Measurements from ENCODE around the gene XRCC3. TPM values are rescaled to one million over a fixed set of nuclear protein-coding genes. Genes with fewer than 3 reads are reported as not detected.

XRCC3 gene
- total RNA-seq, 1 donor from 2014 or later, result 6.9 TPM

GRCh38 chr14:103659631-103660030 is 55.6 kb downstream of the XRCC3 start:
- no peak for DNase-seq (ENCODE audit: extremely low spot score in 2 of 2)
- intact Hi-C loops (cut with DNase I), result no loop called here
- Histone ChIP-seq H3K36me3 (peaks cover 0 to 94% of the 10 kb centered on the region in 2 donors), H3K4me3 (no peak overlapping the region), H3K27me3 (no peaks in the 10 kb centered on the region), H3K4me1 (no peaks in the 10 kb centered on the region), H3K27ac (no peak overlapping the region), H3K9me3 (no peaks in the 10 kb centered on the region)
- TF ChIP-seq POLR2A (IDR thresholded peaks at IDR 0.05) (no peak), POLR2AphosphoS5 (IDR thresholded peaks at IDR 0.05; ENCODE audit: insufficient read depth in 1 of 2, low read depth in 1 of 2) (no peak), CTCF (IDR thresholded peaks at IDR 0.05) (no peak)

- Histone ChIP-seq H3K36me3 (peaks cover 0 to 78% of the 10 kb centered on the region in 2 donors), H3K9me3 (no peaks in the 10 kb centered on the region), H3K27me3 (no peaks in the 10 kb centered on the region), H3K4me3 (no peak overlapping the region), H3K27ac (no peak overlapping the region), H3K4me1 (peaks cover 19% of the 10 kb centered on the region)
- intact Hi-C loops (cut with DNase I), result no loop called here
- DNase-seq (ENCODE audit: extremely low spot score in 2 of 2), result no peak
- TF ChIP-seq CTCF (IDR thresholded peaks at IDR 0.05), result no peak
- no peak for TF ChIP-seq POLR2AphosphoS5 (IDR thresholded peaks at IDR 0.05; ENCODE audit: insufficient read depth in 1 of 2, low read depth in 1 of 2)
- no peak for TF ChIP-seq POLR2A (IDR thresholded peaks at IDR 0.05)
These were observed 57.8 kb downstream of the XRCC3 start for GRCh38 chr14:103657471-103657870.

- no peaks in the 10 kb centered on the region for H3K27me3 ChIP-seq
- peaks cover 0 to 71% of the 10 kb centered on the region in 2 donors for H3K36me3 ChIP-seq
- TF ChIP-seq POLR2A (IDR thresholded peaks at IDR 0.05) (no peak), POLR2AphosphoS5 (IDR thresholded peaks at IDR 0.05; ENCODE audit: insufficient read depth in 1 of 2, low read depth in 1 of 2) (no peak), CTCF (IDR thresholded peaks at IDR 0.05) (no peak)
- intact Hi-C loops (cut with DNase I), result no loop called here
- no peaks in the 10 kb centered on the region for H3K9me3 ChIP-seq
- no peak for DNase-seq (ENCODE audit: extremely low spot score in 2 of 2)
- no peak overlapping the region for H3K4me3 ChIP-seq
- no peak overlapping the region for H3K27ac ChIP-seq
- H3K4me1 ChIP-seq, result peaks cover 25% of the 10 kb centered on the region
These were observed 58.5 kb downstream of the XRCC3 start for GRCh38 chr14:103656756-103657133.

GRCh38 chr14:103656031-103656755 is 59.1 kb downstream of the XRCC3 start:
- Histone ChIP-seq H3K27me3 (no peaks in the 10 kb centered on the region), H3K36me3 (peaks cover 0 to 67% of the 10 kb centered on the region in 2 donors), H3K4me1 (peaks cover 30% of the 10 kb centered on the region), H3K9me3 (no peaks in the 10 kb centered on the region), H3K27ac (no peak overlapping the region), H3K4me3 (no peak overlapping the region)
- DNase-seq (ENCODE audit: extremely low spot score in 2 of 2), result no peak
- intact Hi-C loops (cut with DNase I), result no loop called here
- TF ChIP-seq POLR2A (IDR thresholded peaks at IDR 0.05) (no peak), POLR2AphosphoS5 (IDR thresholded peaks at IDR 0.05; ENCODE audit: insufficient read depth in 1 of 2, low read depth in 1 of 2) (no peak), CTCF (IDR thresholded peaks at IDR 0.05) (no peak)

GRCh38 chr14:103654619-103655018 is 60.6 kb downstream of the XRCC3 start:
- Histone ChIP-seq H3K27ac (no peak overlapping the region), H3K36me3 (peaks cover 0 to 54% of the 10 kb centered on the region in 2 donors), H3K4me3 (no peak overlapping the region), H3K4me1 (peaks cover 43% of the 10 kb centered on the region), H3K27me3 (no peaks in the 10 kb centered on the region), H3K9me3 (no peaks in the 10 kb centered on the region)
- no peak for TF ChIP-seq CTCF (IDR thresholded peaks at IDR 0.05)
- TF ChIP-seq POLR2A (IDR thresholded peaks at IDR 0.05), result no peak
- no peak for TF ChIP-seq POLR2AphosphoS5 (IDR thresholded peaks at IDR 0.05; ENCODE audit: insufficient read depth in 1 of 2, low read depth in 1 of 2)
- intact Hi-C loops (cut with DNase I), result no loop called here
- no peak for DNase-seq (ENCODE audit: extremely low spot score in 2 of 2)

All from vagina (tissue), 2 donors.